CD4-positive, alpha-beta T cell (primary cell): Measurements from ENCODE around the gene CCL28. TPM values are rescaled to one million over a fixed set of nuclear protein-coding genes. Genes with fewer than 3 reads are reported as not detected.
"Not testable (repeated sequence)": the region's sequence is repeated elsewhere in the genome, so short reads cannot be mapped to it uniquely, and the experiment has no call there.

Experiments used
- ATAC-seq: fragments of 200-7000 bp; cut with Tn5 transposase; one replicate; pipeline ENCODE4 v1.10.0; 2022; ENCODE audit warnings: mild to moderate bottlenecking; ENCODE audit not compliant: poor library complexity
- CTCF ChIA-PET: fragments of 350-600 bp; sonication (Branson Sonifier 250); formaldehyde crosslinking; loops from one replicate; lab custom pipeline; 2021; ENCODE audit warnings: antibody characterized with exemption, inconsistent platforms; lab: Charles Lee
- POLR2A ChIA-PET: fragments of 350-600 bp; sonication (Branson Sonifier 250); formaldehyde crosslinking; loops from one replicate; lab custom pipeline; 2021; ENCODE audit warnings: antibody characterized with exemption, inconsistent platforms; lab: Charles Lee
- DNase-seq, 14 experiments: peaks; one replicate each; pipeline ENCODE4 v3.0.0-alpha.2; 2013 to 2020; ENCODE audit warnings: mixed read lengths in 2 of 14
- H3K27ac ChIP-seq, 2 donors: one replicate each; pipeline versions ENCODE4 v1.5.1 to v1.7.0; 2013; ENCODE audit warnings: low read length in 2 of 2, low read depth in 1 of 2, mild to moderate bottlenecking in 1 of 2
- H3K27me3 ChIP-seq, 2 experiments: 1 replicate in 1 of 2; 2 replicates in 1 of 2; pipeline versions ENCODE4 v1.6.1 to v1.7.0; 2013; ENCODE audit warnings: low read length in 2 of 2, control low read depth in 1 of 2, mild to moderate bottlenecking in 1 of 2, moderate library complexity in 1 of 2; ENCODE audit not compliant: insufficient read depth in 2 of 2, control insufficient read depth in 1 of 2
- H3K36me3 ChIP-seq: one replicate; pipeline ENCODE4 v1.6.1; 2013; ENCODE audit warnings: low read length, control low read depth; ENCODE audit not compliant: insufficient read depth
- H3K4me1 ChIP-seq: one replicate; pipeline ENCODE4 v1.6.1; 2013; ENCODE audit warnings: low read length, control low read depth; ENCODE audit not compliant: insufficient read depth
- H3K4me3 ChIP-seq: one replicate; pipeline ENCODE4 v1.5.1; 2013; ENCODE audit warnings: mild to moderate bottlenecking, low read length, moderate library complexity
- H3K9me3 ChIP-seq, 2 experiments: 1 replicate in 1 of 2; 2 replicates in 1 of 2; pipeline versions ENCODE4 v1.6.1 to v1.7.0; 2013; ENCODE audit warnings: low read length in 2 of 2, mild to moderate bottlenecking in 2 of 2, control low read depth in 1 of 2, moderate library complexity in 1 of 2; ENCODE audit not compliant: control insufficient read depth in 1 of 2, insufficient read depth in 1 of 2
- H3K27ac Mint-ChIP-seq: one replicate; pipeline ENCODE4 v1.8.0; 2020; ENCODE audit warnings: mixed read lengths
- H3K27me3 Mint-ChIP-seq: one replicate; pipeline ENCODE4 v1.8.0; 2021; ENCODE audit warnings: mixed read lengths
- H3K36me3 Mint-ChIP-seq: one replicate; pipeline ENCODE4 v1.8.0; 2021; ENCODE audit warnings: low read depth, mixed read lengths
- H3K4me1 Mint-ChIP-seq: one replicate; pipeline ENCODE4 v1.8.0; 2021; ENCODE audit warnings: low read depth, mixed read lengths
- H3K4me3 Mint-ChIP-seq: one replicate; pipeline ENCODE4 v1.8.0; 2020; ENCODE audit warnings: mild to moderate bottlenecking, mixed read lengths
- H3K9me3 Mint-ChIP-seq: one replicate; pipeline ENCODE4 v1.8.0; 2020; ENCODE audit warnings: mixed read lengths
- intact Hi-C, 2 experiments: fragments of 100-400 bp; cut with DNase I in 1 of 2; cut with micrococcal nuclease in 1 of 2; formaldehyde crosslinking; loops; one replicate each; pipeline versions ENCODE4 v1.15.1 to v1.9.0; 2023 to 2025; cut with DNase I, micrococcal nuclease
- total RNA-seq, 174 experiments: library from RNA in 2 of 174; stranded (reverse) in 2 of 174; gene quantifications; one replicate each; pipeline ENCODE4 v1.2.3 and lab custom pipeline; 2021 to 2026
- TF ChIP-seq, protein P1 (sequence below): fragments of 200-600 bp; IDR thresholded peaks from one replicate; pipeline ENCODE4 v1.8.0; 2022; ENCODE audit warnings: antibody characterized with exemption, mild to moderate bottlenecking

Gene CCL28
- total RNA-seq, 2 experiments from 2014 or later = 20.6 to 20.9 TPM

DNA sequence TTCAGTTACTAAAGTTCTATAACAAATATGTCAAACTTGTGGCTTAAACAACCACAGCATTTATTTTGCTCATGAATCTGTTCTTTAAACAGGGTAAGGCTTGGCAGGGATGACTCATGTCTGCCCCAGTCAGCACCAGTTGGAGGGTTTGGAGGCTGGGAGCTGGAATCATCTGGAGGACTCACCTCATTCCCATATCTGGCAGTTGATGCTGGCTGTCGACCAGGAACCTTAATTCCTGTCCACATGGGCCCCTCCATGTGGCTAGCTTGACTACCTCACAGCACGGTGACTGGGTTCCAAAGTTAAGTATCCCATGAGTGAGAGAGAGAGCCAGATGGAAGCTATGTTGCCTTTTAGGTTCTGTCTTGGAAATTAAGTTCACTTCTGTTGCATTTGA, 13.8 kb upstream of the CCL28 start:
- Mint-ChIP-seq H3K27ac (no peak overlapping the region), H3K4me1 (no peaks in the 10 kb centered on the region), H3K4me3 (no peak overlapping the region), H3K36me3 (no peaks in the 10 kb centered on the region), H3K27me3 (no peaks in the 10 kb centered on the region), H3K9me3 (no peaks in the 10 kb centered on the region)
- Histone ChIP-seq H3K27me3 (no peaks in the 10 kb centered on the region), H3K9me3 (no peaks in the 10 kb centered on the region), H3K27ac (no peak overlapping the region), H3K4me1 (no peaks in the 10 kb centered on the region), H3K4me3 (no peak overlapping the region), H3K36me3 (no peaks in the 10 kb centered on the region)
- DNase-seq (no peak), ATAC-seq (no peak)
- intact Hi-C loops = no loop called here
- CTCF ChIA-PET = no interaction called here
- TF ChIP-seq, protein P1, sequence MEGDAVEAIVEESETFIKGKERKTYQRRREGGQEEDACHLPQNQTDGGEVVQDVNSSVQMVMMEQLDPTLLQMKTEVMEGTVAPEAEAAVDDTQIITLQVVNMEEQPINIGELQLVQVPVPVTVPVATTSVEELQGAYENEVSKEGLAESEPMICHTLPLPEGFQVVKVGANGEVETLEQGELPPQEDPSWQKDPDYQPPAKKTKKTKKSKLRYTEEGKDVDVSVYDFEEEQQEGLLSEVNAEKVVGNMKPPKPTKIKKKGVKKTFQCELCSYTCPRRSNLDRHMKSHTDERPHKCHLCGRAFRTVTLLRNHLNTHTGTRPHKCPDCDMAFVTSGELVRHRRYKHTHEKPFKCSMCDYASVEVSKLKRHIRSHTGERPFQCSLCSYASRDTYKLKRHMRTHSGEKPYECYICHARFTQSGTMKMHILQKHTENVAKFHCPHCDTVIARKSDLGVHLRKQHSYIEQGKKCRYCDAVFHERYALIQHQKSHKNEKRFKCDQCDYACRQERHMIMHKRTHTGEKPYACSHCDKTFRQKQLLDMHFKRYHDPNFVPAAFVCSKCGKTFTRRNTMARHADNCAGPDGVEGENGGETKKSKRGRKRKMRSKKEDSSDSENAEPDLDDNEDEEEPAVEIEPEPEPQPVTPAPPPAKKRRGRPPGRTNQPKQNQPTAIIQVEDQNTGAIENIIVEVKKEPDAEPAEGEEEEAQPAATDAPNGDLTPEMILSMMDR = no peak
- POLR2A ChIA-PET = no interaction called here

DNA sequence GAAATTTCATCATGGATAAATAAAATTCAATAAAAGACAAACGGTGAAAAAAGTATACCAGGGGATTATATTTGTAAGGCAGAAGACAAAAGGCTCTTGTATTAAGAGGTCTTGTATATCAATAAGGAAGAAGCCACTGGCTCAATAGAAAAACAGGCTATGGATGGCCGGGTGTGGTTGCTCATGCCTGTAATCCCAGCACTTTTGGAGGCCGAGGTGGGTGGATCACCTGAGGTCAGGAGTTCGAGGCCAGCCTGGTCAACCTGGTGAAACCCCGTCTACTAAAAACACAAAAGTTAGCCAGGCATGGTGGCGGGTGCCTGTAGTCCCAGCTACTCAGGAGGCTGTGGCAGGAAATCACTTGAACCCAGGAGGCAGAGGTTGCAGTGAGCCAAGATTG, 10.9 kb upstream of the CCL28 start:
- CTCF ChIA-PET, H3K36me3 ChIP-seq, H3K4me3 ChIP-seq, ATAC-seq, H3K4me1 ChIP-seq, H3K36me3 Mint-ChIP-seq, H3K27ac ChIP-seq, H3K9me3 Mint-ChIP-seq, H3K27ac Mint-ChIP-seq, H3K4me1 Mint-ChIP-seq, intact Hi-C loops, H3K27me3 ChIP-seq, H3K27me3 Mint-ChIP-seq, POLR2A ChIA-PET, H3K9me3 ChIP-seq, DNase-seq, H3K4me3 Mint-ChIP-seq: not testable (repeated sequence)

- Mint-ChIP-seq H3K9me3 (no peaks in the 10 kb centered on the region), H3K27me3 (no peaks in the 10 kb centered on the region), H3K27ac (no peak overlapping the region), H3K4me3 (no peak overlapping the region), H3K4me1 (no peaks in the 10 kb centered on the region), H3K36me3 (no peaks in the 10 kb centered on the region)
- Histone ChIP-seq H3K27me3 (no peaks in the 10 kb centered on the region), H3K36me3 (no peaks in the 10 kb centered on the region), H3K27ac (no peak overlapping the region), H3K9me3 (no peaks in the 10 kb centered on the region), H3K4me3 (no peak overlapping the region), H3K4me1 (no peaks in the 10 kb centered on the region)
- CTCF ChIA-PET = interaction anchor here (0.7 kb wide), 1 partner anchor 11 kb away, joined by 3 read pairs; no protein-coding TSS in a partner anchor
- POLR2A ChIA-PET = interaction anchor here (0.6 kb wide), 1 partner anchor 280 kb away, joined by 6 read pairs; no protein-coding TSS in a partner anchor
- ATAC-seq = no peak
- intact Hi-C loops = no loop called here
- no peak for DNase-seq
- TF ChIP-seq, protein P1 = no peak
Observed at GRCh38 chr5:43422143-43422542, 10.0 kb upstream of the CCL28 start.

GRCh38 chr5:43421450-43422133, 9.4 kb upstream of the CCL28 start:
- Mint-ChIP-seq H3K36me3 (no peaks in the 10 kb centered on the region), H3K27ac (no peak overlapping the region), H3K4me1 (no peaks in the 10 kb centered on the region), H3K9me3 (no peaks in the 10 kb centered on the region), H3K27me3 (no peaks in the 10 kb centered on the region), H3K4me3 (no peak overlapping the region)
- Histone ChIP-seq H3K4me3 (no peak overlapping the region), H3K4me1 (no peaks in the 10 kb centered on the region), H3K9me3 (no peaks in the 10 kb centered on the region), H3K27me3 (no peaks in the 10 kb centered on the region), H3K27ac (no peak overlapping the region), H3K36me3 (no peaks in the 10 kb centered on the region)
- ChIA-PET CTCF (no interaction called here), POLR2A (interaction anchor here (0.6 kb wide), 1 partner anchor 280 kb away, joined by 6 read pairs; no protein-coding TSS in a partner anchor)
- intact Hi-C loops = no loop called here
- TF ChIP-seq, protein P1 = no peak
- ATAC-seq = no peak
- no peak for DNase-seq
